NCI-H1105 (cell line): ENCODE measurements around the gene PCBP3.
A peak's percentile ranks its signal among the peaks of the same experiment; 100 is the strongest.
"Not testable (repeated sequence)": the region's sequence is repeated elsewhere in the genome, so short reads cannot be mapped to it uniquely, and the experiment has no call there.

Source experiments
- DNase-seq: peaks from one replicate; lab custom pipeline; 2025; lab: John Stamatoyannopoulos, UW

The PCBP3 gene

GRCh38 chr21:45947296-45947695 is 303.8 kb downstream of the PCBP3 start:
- DNase-seq = no peak

- no peak for DNase-seq
Observed at GRCh38 chr21:45947716-45948255, 304.3 kb downstream of the PCBP3 start.

DNA sequence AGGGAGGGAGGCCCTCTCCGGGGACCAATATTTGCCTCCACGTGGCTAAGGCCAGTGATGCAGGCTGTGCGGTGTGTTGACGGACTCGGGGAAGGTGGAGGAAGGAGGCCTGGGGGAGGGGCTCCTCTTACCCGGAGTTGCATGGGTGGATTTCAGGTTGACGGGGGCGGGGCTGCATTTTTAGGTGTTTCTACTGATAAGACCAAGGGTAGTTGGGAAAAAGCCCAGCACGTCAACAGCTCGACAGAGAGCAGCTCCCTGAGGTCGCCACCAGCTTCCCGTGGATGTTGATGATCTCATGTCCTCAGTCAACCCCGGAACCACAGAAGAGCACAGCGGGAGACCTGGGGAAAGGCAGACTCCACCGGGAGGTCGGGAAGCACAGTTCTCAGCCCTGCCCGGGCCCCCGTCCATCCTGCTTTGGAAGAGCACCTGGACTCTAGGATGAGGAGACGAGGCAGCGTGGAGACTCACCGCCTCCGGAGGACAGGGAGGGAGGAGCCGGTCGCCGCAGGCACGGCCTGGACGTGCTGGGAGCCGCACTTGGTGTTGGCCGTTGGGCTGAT is 305.1 kb downstream of the PCBP3 start:
- DNase-seq = no peak

- peak; percentile 21 for DNase-seq
Observed at GRCh38 chr21:45949928-45950739, 306.6 kb downstream of the PCBP3 start.

GRCh38 chr21:45950740-45951515 is 307.4 kb downstream of the PCBP3 start:
- DNase-seq = peak; percentile 62

DNA sequence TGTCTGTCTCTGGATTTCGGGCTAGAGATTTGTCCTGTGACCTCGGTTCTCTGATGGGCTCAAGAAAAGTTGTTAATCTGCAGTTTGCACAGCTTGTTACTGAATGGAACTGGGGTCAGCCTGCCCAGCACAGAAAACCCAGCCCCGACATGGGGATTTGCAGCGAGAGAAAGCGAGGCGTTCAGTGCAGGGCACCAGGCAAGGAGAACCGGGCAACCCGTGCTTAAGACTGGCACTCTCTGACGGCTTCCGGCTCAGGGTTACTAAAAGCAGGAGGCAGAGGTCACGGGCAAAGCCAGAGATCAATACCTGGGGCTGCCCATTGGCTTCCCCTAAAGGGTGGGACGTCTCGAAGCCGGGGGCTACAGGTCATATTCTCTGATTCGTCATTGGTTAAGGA is 308.2 kb downstream of the PCBP3 start:
- DNase-seq = no peak

- DNase-seq = not testable (repeated sequence)
Observed at GRCh38 chr21:45952527-45952926, 309.0 kb downstream of the PCBP3 start.

- DNase-seq = no peak
Observed at GRCh38 chr21:45952974-45953373, 309.4 kb downstream of the PCBP3 start.

DNA sequence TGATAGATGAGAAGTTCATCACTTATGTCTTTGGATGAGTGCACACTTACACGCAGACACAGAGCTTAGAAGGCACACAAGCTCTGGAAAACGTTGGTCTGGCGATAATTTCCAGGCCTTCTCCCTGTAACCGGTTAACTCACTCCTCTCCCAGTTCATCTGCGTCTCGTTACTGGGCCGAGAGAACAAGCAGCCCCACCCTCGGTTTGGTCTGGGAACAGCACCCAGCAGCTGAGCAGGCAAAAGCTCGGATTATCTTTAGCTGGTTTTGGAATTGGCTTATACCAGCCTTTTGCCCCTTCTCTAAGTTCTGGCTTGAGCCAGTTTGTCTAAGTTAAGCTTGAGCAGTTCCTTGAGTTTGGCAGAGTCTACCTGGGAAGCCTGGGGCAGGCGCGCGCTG is 310.7 kb downstream of the PCBP3 start:
- DNase-seq = no peak

DNA sequence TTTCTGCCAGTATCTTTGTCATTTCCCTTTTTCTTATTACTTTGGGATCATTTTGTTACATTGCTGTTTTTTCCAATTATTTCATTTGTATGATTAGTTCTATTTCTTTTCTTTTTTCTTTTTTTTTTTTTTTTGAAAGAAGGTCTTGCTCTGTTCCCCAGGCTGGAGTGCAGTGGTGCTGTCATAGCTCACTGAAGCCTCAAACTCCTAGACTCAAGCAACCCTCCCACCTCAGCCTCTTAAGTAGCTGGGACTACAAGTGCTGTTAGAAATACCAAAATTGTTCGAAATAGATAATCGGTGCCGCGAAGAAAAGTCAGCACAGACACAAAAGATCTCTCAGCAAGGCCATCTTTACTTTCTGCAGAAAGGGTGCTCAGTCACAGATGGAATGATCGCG is 311.4 kb downstream of the PCBP3 start:
- no peak for DNase-seq

DNA sequence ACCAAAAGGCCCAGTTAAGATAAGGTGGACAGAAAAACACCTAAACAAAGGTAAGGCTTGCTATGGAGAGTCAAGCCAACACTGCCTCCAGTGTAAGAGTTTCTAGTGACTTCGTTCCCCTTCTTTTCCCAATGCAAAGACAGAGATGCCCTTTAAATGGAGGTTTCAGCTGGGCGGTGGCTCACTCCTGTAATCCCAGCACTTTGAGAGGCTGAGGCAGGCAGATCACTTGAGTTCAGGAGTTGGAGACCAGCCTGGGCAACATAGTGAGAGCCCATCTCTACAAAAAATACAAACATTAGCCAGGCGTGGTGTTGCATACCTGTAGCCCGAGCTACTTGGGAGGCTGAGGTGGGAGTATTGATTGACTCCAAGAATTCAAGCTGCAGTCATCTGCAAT is 314.0 kb downstream of the PCBP3 start:
- DNase-seq = no peak

- no peak for DNase-seq
Observed at GRCh38 chr21:45957981-45958600, 314.6 kb downstream of the PCBP3 start.

- no peak for DNase-seq
Observed at GRCh38 chr21:45959182-45959581, 315.7 kb downstream of the PCBP3 start.

- no peak for DNase-seq
Observed at GRCh38 chr21:45959779-45960390, 316.4 kb downstream of the PCBP3 start.

- DNase-seq = not testable (repeated sequence)
Observed at GRCh38 chr21:45961408-45961807, 317.9 kb downstream of the PCBP3 start.

GRCh38 chr21:45962531-45963231 is 319.2 kb downstream of the PCBP3 start:
- DNase-seq = no peak

- no peak for DNase-seq
Observed at GRCh38 chr21:45963232-45963570, 319.7 kb downstream of the PCBP3 start.

DNA sequence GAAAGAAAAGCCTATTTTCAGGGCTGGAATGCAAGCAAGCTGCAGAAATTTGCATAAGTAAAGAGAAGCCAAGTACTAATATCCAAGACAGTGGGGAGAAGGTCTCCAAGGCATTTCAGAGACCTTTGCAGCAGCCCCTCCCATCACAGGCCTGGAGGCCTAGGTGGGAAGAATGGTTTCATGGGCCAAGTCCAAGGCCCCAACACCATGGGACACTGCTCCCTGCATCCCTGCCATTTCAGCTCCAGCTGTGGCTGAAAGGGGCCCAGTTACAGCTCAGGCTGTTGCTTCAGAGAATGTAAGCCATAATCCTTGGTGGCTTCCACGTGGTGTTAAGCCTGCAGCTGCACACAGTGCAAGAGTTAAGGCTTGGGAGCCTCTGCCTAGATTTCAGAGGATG is 321.1 kb downstream of the PCBP3 start:
- DNase-seq = no peak

DNA sequence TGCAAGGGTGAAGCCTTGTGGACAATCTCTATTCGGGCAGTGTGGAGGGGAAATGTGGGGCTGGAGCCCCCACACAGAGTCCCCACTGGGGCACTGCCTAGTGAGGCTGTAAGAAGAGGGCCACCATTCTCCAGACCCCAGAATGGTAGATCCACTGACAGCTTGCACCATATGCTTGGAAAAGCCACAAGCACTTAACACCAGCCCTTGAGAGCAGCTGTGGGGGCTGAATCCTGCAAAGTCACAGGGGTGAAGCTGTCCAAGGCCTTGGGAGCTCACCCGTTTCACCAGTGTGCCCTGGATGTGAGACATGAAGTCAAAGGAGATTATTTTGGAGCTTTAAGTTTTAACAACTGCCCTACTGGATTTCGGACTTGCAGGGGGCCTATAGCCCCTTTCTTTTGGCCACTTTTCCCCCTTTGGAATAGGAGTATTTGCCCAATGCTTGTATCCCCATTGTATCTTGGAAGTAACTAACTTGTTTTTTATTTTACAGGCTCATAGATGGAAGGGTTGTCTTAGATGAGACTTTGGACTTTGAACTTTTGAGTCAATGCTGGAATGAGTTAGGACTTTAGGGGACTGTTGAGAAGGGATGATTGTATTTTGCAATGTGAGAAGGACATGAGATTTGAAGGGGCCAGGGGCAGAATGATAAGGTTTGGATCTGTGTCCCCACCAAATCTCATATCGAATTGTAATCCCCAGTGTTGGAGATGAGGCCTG is 321.7 kb downstream of the PCBP3 start:
- no peak for DNase-seq

GRCh38 chr21:45966791-45967394 is 323.4 kb downstream of the PCBP3 start:
- DNase-seq = no peak
